IPS DF 6.9 (cell line): ENCODE results near the gene ZNF227.
A peak's percentile ranks its signal among the peaks of the same experiment; 100 is the strongest.
"Not testable (repeated sequence)": the region's sequence is repeated elsewhere in the genome, so short reads cannot be mapped to it uniquely, and the experiment has no call there.

Experiments
- DNase-seq: peaks from one replicate; pipeline ENCODE4 v3.0.0-alpha.2; 2013; ENCODE audit warnings: low read depth, low spot score
- H3K27ac ChIP-seq: one replicate; pipeline ENCODE4 v1.5.1; 2013; ENCODE audit warnings: low read length, control low read depth
- H3K27me3 ChIP-seq: 2 replicates; pipeline ENCODE4 v1.6.1; 2013; ENCODE audit warnings: mild to moderate bottlenecking, low read length; ENCODE audit not compliant: control insufficient read depth, insufficient read depth
- H3K36me3 ChIP-seq: 2 replicates; pipeline ENCODE4 v1.6.1; 2013; ENCODE audit warnings: low read length; ENCODE audit not compliant: control insufficient read depth, insufficient read depth
- H3K4me1 ChIP-seq: 2 replicates; pipeline ENCODE4 v1.6.1; 2013; ENCODE audit warnings: low read length; ENCODE audit not compliant: control insufficient read depth, insufficient read depth
- H3K4me3 ChIP-seq: 2 replicates; pipeline ENCODE4 v1.5.1; 2013; ENCODE audit warnings: mild to moderate bottlenecking, low read length
- H3K9me3 ChIP-seq: 2 replicates; pipeline ENCODE4 v1.6.1; 2013; ENCODE audit warnings: low read length, inconsistent platforms; ENCODE audit not compliant: control insufficient read depth, insufficient read depth
- WGBS: extraction: QIAGEN DNeasy Blood & Tissue Kit; methylation state at CpG from one replicate; pipeline ENCODE4 v1.1.7; 2013; ENCODE audit warnings: mixed read lengths, missing lambda C conversion rate; ENCODE audit not compliant: insufficient read length, insufficient coverage; 5-methylcytosine and 5-hydroxymethylcytosine counted together

ZNF227 gene

DNA sequence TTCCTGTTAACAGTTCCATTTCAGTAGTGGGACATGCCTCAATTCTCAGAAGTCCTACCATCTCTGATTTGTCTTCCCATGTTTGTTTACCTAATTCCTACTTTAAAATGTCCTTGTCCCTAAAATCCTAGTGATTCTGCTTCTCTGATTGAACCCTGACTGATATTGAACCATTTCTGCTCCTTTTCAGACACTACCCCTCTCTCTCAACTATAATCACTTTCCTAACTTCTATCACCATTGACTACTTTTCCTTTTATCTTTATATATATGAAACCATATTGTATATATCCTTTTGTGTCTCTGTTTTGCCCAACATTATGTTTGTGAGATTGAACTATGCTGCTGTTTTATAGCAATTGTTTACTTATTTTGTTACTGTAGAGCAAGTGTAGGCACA is 15.6 kb upstream of the ZNF227 start:
- Histone ChIP-seq H3K36me3 (no peaks in the 10 kb centered on the region), H3K4me1 (no peaks in the 10 kb centered on the region), H3K27ac (no peak overlapping the region), H3K4me3 (no peak overlapping the region), H3K9me3 (no peaks in the 10 kb centered on the region), H3K27me3 (no peaks in the 10 kb centered on the region)
- no peak for DNase-seq

DNA sequence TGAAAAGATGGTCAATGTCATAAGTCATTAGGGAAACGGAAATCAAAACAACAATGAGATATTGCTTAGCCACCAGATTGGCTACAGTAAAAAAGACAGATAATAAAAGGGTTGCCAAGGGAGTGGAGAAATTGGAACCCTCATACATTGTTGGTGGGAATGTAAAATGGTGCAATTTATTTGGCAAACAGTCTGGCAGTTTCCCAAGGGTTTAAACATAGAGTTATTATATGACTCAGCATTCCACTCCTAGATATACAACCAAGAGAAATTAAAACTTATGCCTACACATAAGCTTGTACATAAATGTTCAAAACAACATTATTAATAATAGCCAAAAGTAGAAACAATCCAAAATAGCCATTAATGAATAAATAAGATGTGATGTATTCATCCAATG is 9.9 kb upstream of the ZNF227 start:
- H3K4me1 ChIP-seq, result no peaks in the 10 kb centered on the region
- no peaks in the 10 kb centered on the region for H3K27me3 ChIP-seq
- no peaks in the 10 kb centered on the region for H3K9me3 ChIP-seq
- H3K27ac ChIP-seq, result no peak overlapping the region
- no peak overlapping the region for H3K4me3 ChIP-seq
- no CpG with 5 or more reads among the region's 1 CpG for whole genome bisulfite sequencing
- no peak for DNase-seq
- H3K36me3 ChIP-seq, result no peaks in the 10 kb centered on the region

DNA sequence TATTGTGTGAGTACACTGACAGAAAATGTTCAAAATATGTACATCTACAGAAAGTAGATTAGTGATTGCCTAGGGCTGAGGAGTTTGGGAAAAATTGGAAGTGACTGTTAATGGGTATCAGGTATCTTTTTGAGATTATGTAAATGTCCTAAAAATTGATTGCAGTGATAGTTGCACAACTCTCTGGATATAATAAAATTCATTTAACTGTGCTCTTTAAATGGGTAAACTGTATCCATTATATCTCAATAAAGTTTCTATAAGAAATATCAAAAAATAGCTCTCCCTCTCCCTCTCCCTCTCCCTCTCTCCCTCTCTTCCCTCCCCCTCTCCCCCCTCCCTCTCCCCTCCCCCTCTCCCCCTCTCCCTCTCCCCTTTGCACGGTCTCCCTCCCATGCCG is 9.4 kb upstream of the ZNF227 start:
- Histone ChIP-seq H3K4me1 (no peaks in the 10 kb centered on the region), H3K9me3 (no peaks in the 10 kb centered on the region), H3K36me3 (no peaks in the 10 kb centered on the region), H3K27ac (no peak overlapping the region), H3K4me3 (no peak overlapping the region), H3K27me3 (no peaks in the 10 kb centered on the region)
- no peak for DNase-seq
- WGBS, result no CpG with 5 or more reads among the region's 2 CpGs

DNA sequence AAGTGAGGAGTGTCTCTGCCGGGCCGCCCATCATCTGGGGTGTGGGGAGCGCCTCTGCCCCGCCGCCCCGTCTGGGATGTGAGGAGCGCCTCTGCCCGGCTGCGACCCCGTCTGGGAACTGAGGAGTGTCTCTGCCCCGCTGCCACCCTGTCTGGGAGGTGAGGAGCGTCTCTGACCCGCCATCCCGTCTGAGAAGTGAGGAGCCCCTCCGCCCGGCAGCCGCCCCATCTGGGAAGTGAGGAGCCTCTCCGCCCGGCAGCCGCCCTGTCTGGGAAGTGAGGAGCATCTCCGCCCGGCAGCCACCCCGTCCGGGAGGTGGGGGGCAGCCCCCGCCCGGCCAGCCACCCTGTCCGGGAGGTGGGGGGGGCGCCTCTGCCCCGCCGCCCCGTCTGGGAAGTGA is 8.5 kb upstream of the ZNF227 start:
- no CpG with 5 or more reads among the region's 31 CpGs for WGBS
- H3K9me3 ChIP-seq, H3K27ac ChIP-seq, DNase-seq, H3K4me3 ChIP-seq, H3K27me3 ChIP-seq, H3K36me3 ChIP-seq, H3K4me1 ChIP-seq: not testable (repeated sequence)

- no peak overlapping the region for H3K27ac ChIP-seq
- no CpG with 5 or more reads among the region's 2 CpGs for WGBS
These were observed 7.6 kb upstream of the ZNF227 start for GRCh38 chr19:44204772-44205171.

GRCh38 chr19:44207126-44207803 is 5.1 kb upstream of the ZNF227 start:
- H3K27me3 ChIP-seq, result no peaks in the 10 kb centered on the region
- H3K27ac ChIP-seq, result no peak overlapping the region
- H3K4me3 ChIP-seq, result peak overlapping the region; percentile 60; the same call in 1 of the 2 replicates
- WGBS, result no CpG with 5 or more reads among the region's 26 CpGs
- DNase-seq, result peak; percentile 94
- H3K9me3 ChIP-seq, result no peaks in the 10 kb centered on the region
- no peaks in the 10 kb centered on the region for H3K4me1 ChIP-seq
- H3K36me3 ChIP-seq, result no peaks in the 10 kb centered on the region

More at GRCh38 chr19:44204772-44205171, 7.6 kb upstream of the ZNF227 start:
- Histone ChIP-seq H3K36me3 (no peaks in the 10 kb centered on the region), H3K4me1 (no peaks in the 10 kb centered on the region), H3K4me3 (no peak overlapping the region), H3K9me3 (no peaks in the 10 kb centered on the region), H3K27me3 (no peaks in the 10 kb centered on the region)
- DNase-seq, result no peak

DNA sequence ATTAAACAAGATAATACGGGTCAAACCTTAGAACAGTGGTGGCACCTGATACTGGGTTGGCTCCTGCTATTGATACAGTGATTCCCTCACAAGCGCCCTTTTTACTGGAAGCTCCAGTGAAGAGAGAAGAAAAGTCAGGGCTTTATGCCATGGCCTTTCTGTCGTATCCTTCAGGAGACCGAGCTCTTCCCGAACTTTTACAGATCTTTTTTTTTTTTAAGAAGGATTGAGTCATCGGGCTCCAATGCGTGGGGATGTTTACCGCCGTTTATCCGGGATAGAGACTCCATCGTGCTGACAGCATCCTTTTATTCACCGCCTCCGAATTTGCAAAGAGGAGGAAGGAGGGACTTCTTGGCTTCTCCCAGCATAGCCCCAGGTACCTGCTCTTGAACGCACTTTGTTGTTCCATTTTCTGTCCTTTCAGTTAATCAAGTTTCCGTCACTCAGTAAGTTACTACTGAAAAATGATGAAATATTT is 574 bp downstream of the ZNF227 start:
- H3K36me3 ChIP-seq, result no peaks in the 10 kb centered on the region
- H3K27me3 ChIP-seq, result no peaks in the 10 kb centered on the region
- DNase-seq, result no peak
- no peaks in the 10 kb centered on the region for H3K4me1 ChIP-seq
- peak overlapping the region; percentile 96 for H3K4me3 ChIP-seq
- no CpG with 5 or more reads among the region's 15 CpGs for WGBS
- H3K9me3 ChIP-seq, result no peaks in the 10 kb centered on the region
- H3K27ac ChIP-seq, result no peak overlapping the region

GRCh38 chr19:44219926-44220325 is 7.6 kb downstream of the ZNF227 start:
- not testable (repeated sequence) for DNase-seq, H3K27ac ChIP-seq, H3K36me3 ChIP-seq, H3K9me3 ChIP-seq, H3K4me3 ChIP-seq, H3K27me3 ChIP-seq, H3K4me1 ChIP-seq
- WGBS, result no CpG with 5 or more reads among the region's 3 CpGs

GRCh38 chr19:44220761-44221160 is 8.4 kb downstream of the ZNF227 start:
- H3K9me3 ChIP-seq, H3K27ac ChIP-seq, H3K4me3 ChIP-seq, DNase-seq, H3K27me3 ChIP-seq, H3K4me1 ChIP-seq, H3K36me3 ChIP-seq: not testable (repeated sequence)
- no CpG with 5 or more reads among the region's 6 CpGs for WGBS

DNA sequence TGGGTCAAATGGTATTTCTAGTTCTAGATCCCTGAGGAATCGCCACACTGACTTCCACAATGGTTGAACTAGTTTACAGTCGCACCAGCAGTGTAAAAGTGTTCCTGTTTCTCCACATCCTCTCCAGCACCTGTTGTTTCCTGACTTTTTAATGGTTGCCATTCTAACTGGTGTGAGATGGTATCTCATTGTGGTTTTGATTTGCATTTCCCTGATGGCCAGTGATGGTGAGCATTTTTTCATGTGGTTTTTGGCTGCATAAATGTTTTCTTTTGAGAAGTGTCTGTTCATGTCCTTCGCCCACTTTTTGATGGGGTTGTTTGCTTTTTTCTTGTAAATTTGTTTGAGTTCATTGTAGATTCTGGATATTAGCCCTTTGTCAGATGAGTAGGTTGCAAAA is 9.0 kb downstream of the ZNF227 start:
- H3K4me3 ChIP-seq, result not testable (repeated sequence)

DNA sequence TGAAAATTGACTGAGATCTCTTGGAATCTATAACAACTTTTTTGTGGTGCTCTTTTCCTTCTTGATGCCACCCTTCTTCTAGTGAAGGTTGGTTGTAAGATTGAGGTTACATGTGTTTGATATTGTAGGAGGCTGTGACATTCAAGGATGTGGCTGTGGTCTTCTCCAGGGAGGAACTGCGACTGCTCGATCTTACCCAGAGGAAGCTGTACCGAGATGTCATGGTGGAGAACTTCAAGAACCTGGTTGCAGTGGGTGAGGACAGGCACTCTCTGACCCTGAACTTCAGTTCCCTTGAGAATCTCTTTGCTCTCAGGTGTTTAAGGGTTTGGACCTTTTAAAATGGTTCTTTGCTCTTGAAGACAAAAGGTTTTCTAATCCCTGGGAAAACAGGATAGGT is 16.0 kb downstream of the ZNF227 start:
- Histone ChIP-seq H3K4me1 (no peaks in the 10 kb centered on the region), H3K36me3 (peaks cover 10% of the 10 kb centered on the region; the same call in 1 of the 2 replicates), H3K27me3 (no peaks in the 10 kb centered on the region), H3K27ac (no peak overlapping the region), H3K9me3 (peaks cover 1% of the 10 kb centered on the region; the same call in 1 of the 2 replicates), H3K4me3 (no peak overlapping the region)
- WGBS, result no CpG with 5 or more reads among the region's 3 CpGs
- DNase-seq, result no peak

More for the DNA sequence above, 9.0 kb downstream of the ZNF227 start:
- not testable (repeated sequence) for H3K9me3 ChIP-seq, DNase-seq, H3K36me3 ChIP-seq, H3K27me3 ChIP-seq, H3K4me1 ChIP-seq, H3K27ac ChIP-seq
- WGBS, result no CpG with 5 or more reads among the region's 3 CpGs
